Panc1 (cell line): ENCODE data around the gene OSER1. TPM values are rescaled to one million over a fixed set of nuclear protein-coding genes. Genes with fewer than 3 reads are reported as not detected.
"Not testable (repeated sequence)": the region's sequence is repeated elsewhere in the genome, so short reads cannot be mapped to it uniquely, and the experiment has no call there.

Source experiments
- ATAC-seq: fragments of 200-7000 bp; cut with Tn5 transposase; 2 replicates; pipeline ENCODE4 v1.9.1; 2020; ENCODE audit warnings: mild to moderate bottlenecking, moderate library complexity
- BruUV-seq: library from RNA; stranded (reverse); fragments of 400-500 nt; replicated peaks from 2 replicates; lab custom pipeline; 2021; lab: Mats Ljungman, UMichigan
- CTCF ChIA-PET: fragments of 300-600 bp; sonication (Branson Sonifier 250); formaldehyde crosslinking; loops from one replicate; lab custom pipeline; 2022; ENCODE audit warnings: antibody characterized with exemption; lab: Charles Lee
- POLR2A ChIA-PET: fragments of 300-600 bp; sonication (Branson Sonifier 250); formaldehyde crosslinking; loops from one replicate; lab custom pipeline; 2022; ENCODE audit warnings: antibody characterized with exemption; lab: Charles Lee
- DNase-seq: peaks from one replicate; pipeline ENCODE4 v3.0.0-alpha.2; 2010; ENCODE audit warnings: low read depth, low spot score
- H3K27ac ChIP-seq: 2 replicates; pipeline ENCODE4 v1.5.1; 2011; ENCODE audit warnings: mild to moderate bottlenecking, low read length, inconsistent platforms
- H3K27me3 ChIP-seq: fragments of 200-500 bp; sonication (Bioruptor generic); 2 replicates; pipeline ENCODE4 v1.6.0; 2014; ENCODE audit warnings: low read length, inconsistent platforms; ENCODE audit not compliant: control insufficient read depth, insufficient read depth
- H3K36me3 ChIP-seq: fragments of 200-500 bp; sonication (Bioruptor generic); 2 replicates; pipeline ENCODE4 v1.5.1; 2014; ENCODE audit warnings: inconsistent platforms, mild to moderate bottlenecking, low read length, moderate library complexity; ENCODE audit not compliant: control insufficient read depth, insufficient read depth
- H3K4me1 ChIP-seq: 2 replicates; pipeline ENCODE4 v1.5.1; 2011; ENCODE audit warnings: inconsistent platforms, mild to moderate bottlenecking, low read length, moderate library complexity; ENCODE audit not compliant: control insufficient read depth, insufficient read depth
- H3K4me3 ChIP-seq, 2 experiments: 2 replicates each; pipeline ENCODE4 v1.5.1; 2011 to 2012; ENCODE audit warnings: low read depth in 2 of 2, low read length in 2 of 2, mild to moderate bottlenecking in 2 of 2, inconsistent platforms in 1 of 2, moderate library complexity in 1 of 2
- H3K9me3 ChIP-seq: fragments of 200-500 bp; sonication (Bioruptor generic); 2 replicates; pipeline ENCODE4 v1.5.1; 2014; ENCODE audit warnings: low read depth, mild to moderate bottlenecking, inconsistent platforms, low read length, moderate library complexity; ENCODE audit not compliant: control insufficient read depth, insufficient read depth
- CTCF ChIP-seq: fragments of 450-650 bp; IDR thresholded peaks from 2 replicates; pipeline ENCODE4 v1.5.1; 2017; ENCODE audit warnings: mild to moderate bottlenecking
- POLR2AphosphoS5 ChIP-seq: IDR thresholded peaks from 2 replicates; pipeline ENCODE4 v1.6.1; 2012; ENCODE audit warnings: mild to moderate bottlenecking, low read depth, low read length, moderate library complexity
- SIN3A ChIP-seq: IDR thresholded peaks from 2 replicates; pipeline ENCODE4 v1.6.1; 2012; ENCODE audit warnings: low read depth, mild to moderate bottlenecking, low read length, moderate library complexity, borderline replicate concordance; ENCODE audit not compliant: insufficient read depth
- TCF7L2 ChIP-seq: IDR thresholded peaks from 2 replicates; pipeline ENCODE4 v1.6.1; 2011; ENCODE audit warnings: mild to moderate bottlenecking, low read depth, low read length, inconsistent platforms
- in situ Hi-C: cut with HindIII; loops from 2 replicates; pipeline ENCODE4 v1.10.0; 2016; ENCODE audit warnings: low sequenced_read_pairs, low pct_unique_long_range_greater_than_20kb
- intact Hi-C: fragments of 100-400 bp; cut with micrococcal nuclease; formaldehyde crosslinking; loops from one replicate; pipeline ENCODE4 v1.10.0; 2022; ENCODE audit not compliant: unreplicated experiment
- total RNA-seq: library from RNA; stranded (reverse); gene quantifications from one replicate; pipeline ENCODE4 v1.2.1, GENCODE V29; 2021; ENCODE audit not compliant: unreplicated experiment
- TF ChIP-seq, protein P1 (sequence below), 2 experiments: IDR thresholded peaks; 2 replicates each; pipeline ENCODE4 v1.6.1; 2011 to 2012; ENCODE audit warnings: low read depth in 2 of 2, control low read depth in 1 of 2, low read length in 1 of 2, mild to moderate bottlenecking in 1 of 2, moderate library complexity in 1 of 2; ENCODE audit not compliant: insufficient read depth in 1 of 2

Gene OSER1
- total RNA-seq, 1 experiment from 2014 or later: 37.8 TPM

DNA sequence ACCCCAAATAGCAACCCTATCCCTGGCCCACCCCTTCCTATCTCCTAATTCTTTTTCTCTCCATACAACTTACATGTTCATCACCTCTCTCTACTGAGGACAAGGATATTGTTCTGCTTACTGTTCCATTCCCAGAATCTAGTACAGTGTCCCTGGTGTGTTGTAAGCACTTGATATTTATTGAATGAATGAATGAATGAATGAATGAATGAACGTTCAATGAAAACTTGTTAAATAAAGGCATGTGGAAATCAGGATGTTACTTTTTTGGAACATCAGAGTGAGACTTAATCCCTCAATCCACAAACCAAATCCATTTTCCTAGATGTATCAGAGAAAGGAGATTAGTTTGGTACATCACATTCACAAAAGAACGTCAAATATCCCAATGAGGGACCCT, 16.8 kb downstream of the OSER1 start:
- in situ Hi-C loops: no loop called here

DNA sequence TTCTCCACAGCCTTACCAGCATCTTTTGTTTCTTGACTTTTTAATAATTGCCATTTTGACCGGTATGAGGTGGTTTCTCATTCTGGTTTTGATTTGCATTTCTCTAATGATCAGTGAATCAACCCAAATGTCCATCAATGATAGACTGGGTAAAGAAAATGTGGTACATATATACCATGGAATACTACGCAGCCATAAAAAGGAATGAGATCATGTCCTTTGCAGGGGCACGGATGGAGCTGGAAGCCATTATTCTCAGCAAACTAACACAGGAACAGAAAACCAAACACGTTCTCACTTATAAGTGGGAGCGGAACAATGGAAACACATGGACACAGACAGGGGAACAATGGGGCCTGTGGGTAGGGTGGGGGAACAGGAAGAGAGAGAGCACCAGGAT, 18.9 kb downstream of the OSER1 start:
- intact Hi-C loops, H3K27me3 ChIP-seq, BruUV-seq, H3K27ac ChIP-seq, H3K4me1 ChIP-seq, POLR2A ChIA-PET, DNase-seq, H3K36me3 ChIP-seq, H3K4me3 ChIP-seq, in situ Hi-C loops, H3K9me3 ChIP-seq, ATAC-seq: not testable (repeated sequence)
- CTCF ChIA-PET: interaction anchor here (5.0 kb wide), 1 partner anchor 74 kb away, joined by 63 read pairs; no protein-coding TSS in a partner anchor

More for the DNA sequence above, 16.8 kb downstream of the OSER1 start:
- H3K4me3 ChIP-seq: no peak overlapping the region
- intact Hi-C loops: no loop called here
- peaks cover 9% of the 10 kb centered on the region; the same call in 1 of the 2 replicates for H3K36me3 ChIP-seq
- BruUV-seq: no TSS peak
- H3K9me3 ChIP-seq: no peaks in the 10 kb centered on the region
- no peak for ATAC-seq
- H3K27ac ChIP-seq: no peak overlapping the region
- ChIA-PET POLR2A (no interaction called here), CTCF (no interaction called here)
- TF ChIP-seq, protein P1, sequence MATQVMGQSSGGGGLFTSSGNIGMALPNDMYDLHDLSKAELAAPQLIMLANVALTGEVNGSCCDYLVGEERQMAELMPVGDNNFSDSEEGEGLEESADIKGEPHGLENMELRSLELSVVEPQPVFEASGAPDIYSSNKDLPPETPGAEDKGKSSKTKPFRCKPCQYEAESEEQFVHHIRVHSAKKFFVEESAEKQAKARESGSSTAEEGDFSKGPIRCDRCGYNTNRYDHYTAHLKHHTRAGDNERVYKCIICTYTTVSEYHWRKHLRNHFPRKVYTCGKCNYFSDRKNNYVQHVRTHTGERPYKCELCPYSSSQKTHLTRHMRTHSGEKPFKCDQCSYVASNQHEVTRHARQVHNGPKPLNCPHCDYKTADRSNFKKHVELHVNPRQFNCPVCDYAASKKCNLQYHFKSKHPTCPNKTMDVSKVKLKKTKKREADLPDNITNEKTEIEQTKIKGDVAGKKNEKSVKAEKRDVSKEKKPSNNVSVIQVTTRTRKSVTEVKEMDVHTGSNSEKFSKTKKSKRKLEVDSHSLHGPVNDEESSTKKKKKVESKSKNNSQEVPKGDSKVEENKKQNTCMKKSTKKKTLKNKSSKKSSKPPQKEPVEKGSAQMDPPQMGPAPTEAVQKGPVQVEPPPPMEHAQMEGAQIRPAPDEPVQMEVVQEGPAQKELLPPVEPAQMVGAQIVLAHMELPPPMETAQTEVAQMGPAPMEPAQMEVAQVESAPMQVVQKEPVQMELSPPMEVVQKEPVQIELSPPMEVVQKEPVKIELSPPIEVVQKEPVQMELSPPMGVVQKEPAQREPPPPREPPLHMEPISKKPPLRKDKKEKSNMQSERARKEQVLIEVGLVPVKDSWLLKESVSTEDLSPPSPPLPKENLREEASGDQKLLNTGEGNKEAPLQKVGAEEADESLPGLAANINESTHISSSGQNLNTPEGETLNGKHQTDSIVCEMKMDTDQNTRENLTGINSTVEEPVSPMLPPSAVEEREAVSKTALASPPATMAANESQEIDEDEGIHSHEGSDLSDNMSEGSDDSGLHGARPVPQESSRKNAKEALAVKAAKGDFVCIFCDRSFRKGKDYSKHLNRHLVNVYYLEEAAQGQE (IDR thresholded peaks at IDR 0.05; ENCODE audit: insufficient read depth in 1 of 2, low read depth in 2 of 2, low read length in 1 of 2): no peak
- no peak for TF ChIP-seq SIN3A
- TF ChIP-seq POLR2AphosphoS5: no peak
- no peak for TF ChIP-seq CTCF
- TF ChIP-seq TCF7L2: no peak
- no peaks in the 10 kb centered on the region for H3K4me1 ChIP-seq
- H3K27me3 ChIP-seq: no peaks in the 10 kb centered on the region
- DNase-seq: no peak

DNA sequence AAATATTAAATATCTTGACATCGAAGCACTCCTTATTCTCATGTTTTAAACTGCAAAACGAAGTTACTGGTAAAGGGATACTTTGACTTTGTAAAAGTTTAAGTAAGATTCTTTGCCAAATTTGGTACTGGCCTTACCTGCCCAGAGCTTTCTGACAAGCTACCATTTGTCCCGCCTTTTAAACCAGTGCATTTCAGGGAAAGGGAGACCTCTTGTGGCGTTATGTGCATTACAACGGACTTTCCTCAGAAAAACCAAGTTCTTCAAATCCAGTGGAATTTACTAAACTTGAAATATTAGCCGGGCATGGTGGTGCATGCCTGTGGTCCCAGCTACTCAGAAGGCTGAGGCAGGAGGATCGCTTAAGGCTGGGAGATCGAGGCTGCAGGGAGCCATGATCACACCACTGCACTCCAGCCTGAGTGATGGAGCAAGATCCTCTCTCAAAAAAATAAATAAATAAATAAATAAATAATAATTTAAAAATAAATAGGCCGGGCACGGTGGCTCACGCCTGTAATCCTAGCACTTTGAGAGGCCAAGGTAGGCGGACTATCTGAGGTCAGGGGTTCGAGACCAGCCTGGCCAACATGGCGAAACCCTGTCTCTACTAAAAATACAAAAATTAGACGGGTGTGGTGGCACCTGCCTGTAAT, 20.2 kb downstream of the OSER1 start:
- BruUV-seq, H3K27me3 ChIP-seq, H3K27ac ChIP-seq, H3K36me3 ChIP-seq, H3K4me3 ChIP-seq, H3K4me1 ChIP-seq, H3K9me3 ChIP-seq, in situ Hi-C loops: not testable (repeated sequence)
- CTCF ChIA-PET: interaction anchor here (0.6 to 5.0 kb wide), 8 partner anchors 37 to 455 kb away, joined by 3 to 63 read pairs (median 3); no protein-coding TSS in a partner anchor
- ATAC-seq: peak; percentile 44; the same call in 1 of the 2 replicates
- intact Hi-C loops: loop anchor here (1.0 kb wide), 1 partner anchor 74 kb away; no protein-coding TSS in a partner anchor
- POLR2A ChIA-PET: interaction anchor here (0.6 kb wide), 1 partner anchor 98 kb away, joined by 3 read pairs; no protein-coding TSS in a partner anchor
- peak; percentile 82 for DNase-seq
- peak; percentile 83 for TF ChIP-seq CTCF
